HEK293T (cell line): Measurements from ENCODE around the gene MRPL23.

Experiments used
- CTBP1 ChIP-seq: fragments of 450-650 bp; IDR thresholded peaks from 2 replicates; pipeline ENCODE4 v1.6.1; 2016; ENCODE audit warnings: borderline replicate concordance
- FOXA1 ChIP-seq: fragments of 450-650 bp; IDR thresholded peaks from 2 replicates; pipeline ENCODE4 v1.6.1; 2016; ENCODE audit warnings: mild to moderate bottlenecking
- FOXK2 ChIP-seq: fragments of 450-650 bp; IDR thresholded peaks from 2 replicates; pipeline ENCODE4 v1.6.1; 2016; ENCODE audit warnings: mild to moderate bottlenecking
- FOXM1 ChIP-seq: fragments of 450-650 bp; IDR thresholded peaks from 2 replicates; pipeline ENCODE4 v1.6.1; 2017; ENCODE audit warnings: mild to moderate bottlenecking, borderline replicate concordance
- L3MBTL2 ChIP-seq: fragments of 450-650 bp; conservative IDR thresholded peaks from 2 replicates; pipeline ENCODE4 v1.6.1; 2016; ENCODE audit warnings: mild to moderate bottlenecking
- LEF1 ChIP-seq: fragments of 450-650 bp; IDR thresholded peaks from 2 replicates; pipeline ENCODE4 v1.6.1; 2017; ENCODE audit warnings: mild to moderate bottlenecking, borderline replicate concordance
- SP1 ChIP-seq: fragments of 450-650 bp; IDR thresholded peaks from 2 replicates; pipeline ENCODE4 v1.6.1; 2017
- SUZ12 ChIP-seq: fragments of 450-650 bp; IDR thresholded peaks from 2 replicates; pipeline ENCODE4 v1.6.1; 2016; ENCODE audit warnings: mild to moderate bottlenecking
- TARDBP ChIP-seq: fragments of 450-650 bp; IDR thresholded peaks from 2 replicates; pipeline ENCODE4 v1.6.1; 2016

- TF ChIP-seq CTBP1 (no peak), FOXA1 (no peak), SP1 (no peak), TARDBP (no peak), L3MBTL2 (no peak), SUZ12 (no peak), FOXK2 (no peak), FOXM1 (no peak), LEF1 (no peak)
Measured at GRCh38 chr11:1934335-1935155, 12.6 kb upstream of the MRPL23 start.
